ENCODE measurements around the gene TTI1.
A peak's percentile ranks its signal among the peaks of the same experiment; 100 is the strongest.

Gene TTI1

GRCh38 chr20:37999526-38000263, 33.6 kb downstream of the TTI1 start:
- no peak for DNase-seq (ENCODE audit: low read depth)
- H3K4me3 ChIP-seq (ENCODE audit: low read length) = no peak overlapping the region
- TF ChIP-seq, protein P1, sequence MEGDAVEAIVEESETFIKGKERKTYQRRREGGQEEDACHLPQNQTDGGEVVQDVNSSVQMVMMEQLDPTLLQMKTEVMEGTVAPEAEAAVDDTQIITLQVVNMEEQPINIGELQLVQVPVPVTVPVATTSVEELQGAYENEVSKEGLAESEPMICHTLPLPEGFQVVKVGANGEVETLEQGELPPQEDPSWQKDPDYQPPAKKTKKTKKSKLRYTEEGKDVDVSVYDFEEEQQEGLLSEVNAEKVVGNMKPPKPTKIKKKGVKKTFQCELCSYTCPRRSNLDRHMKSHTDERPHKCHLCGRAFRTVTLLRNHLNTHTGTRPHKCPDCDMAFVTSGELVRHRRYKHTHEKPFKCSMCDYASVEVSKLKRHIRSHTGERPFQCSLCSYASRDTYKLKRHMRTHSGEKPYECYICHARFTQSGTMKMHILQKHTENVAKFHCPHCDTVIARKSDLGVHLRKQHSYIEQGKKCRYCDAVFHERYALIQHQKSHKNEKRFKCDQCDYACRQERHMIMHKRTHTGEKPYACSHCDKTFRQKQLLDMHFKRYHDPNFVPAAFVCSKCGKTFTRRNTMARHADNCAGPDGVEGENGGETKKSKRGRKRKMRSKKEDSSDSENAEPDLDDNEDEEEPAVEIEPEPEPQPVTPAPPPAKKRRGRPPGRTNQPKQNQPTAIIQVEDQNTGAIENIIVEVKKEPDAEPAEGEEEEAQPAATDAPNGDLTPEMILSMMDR (IDR thresholded peaks at IDR 0.05; ENCODE audit: insufficient read depth, low read depth, low read length, missing control alignments) = no peak

- TF ChIP-seq, protein P1 (IDR thresholded peaks at IDR 0.05; ENCODE audit: insufficient read depth, low read depth, low read length, missing control alignments) = no peak
- DNase-seq (ENCODE audit: low read depth) = no peak
- no peak overlapping the region for H3K4me3 ChIP-seq (ENCODE audit: low read length)
Measured at GRCh38 chr20:37997516-37997915, 35.7 kb downstream of the TTI1 start.

GRCh38 chr20:37995856-37996605, 37.2 kb downstream of the TTI1 start:
- H3K4me3 ChIP-seq (ENCODE audit: low read length) = no peak overlapping the region
- no peak for DNase-seq (ENCODE audit: low read depth)
- TF ChIP-seq, protein P1 (IDR thresholded peaks at IDR 0.05; ENCODE audit: insufficient read depth, low read depth, low read length, missing control alignments) = no peak

GRCh38 chr20:37994512-37994911, 38.7 kb downstream of the TTI1 start:
- no peak overlapping the region for H3K4me3 ChIP-seq (ENCODE audit: low read length)
- DNase-seq (ENCODE audit: low read depth) = peak; percentile 94
- TF ChIP-seq, protein P1 (IDR thresholded peaks at IDR 0.05; ENCODE audit: insufficient read depth, low read depth, low read length, missing control alignments) = no peak

DNA sequence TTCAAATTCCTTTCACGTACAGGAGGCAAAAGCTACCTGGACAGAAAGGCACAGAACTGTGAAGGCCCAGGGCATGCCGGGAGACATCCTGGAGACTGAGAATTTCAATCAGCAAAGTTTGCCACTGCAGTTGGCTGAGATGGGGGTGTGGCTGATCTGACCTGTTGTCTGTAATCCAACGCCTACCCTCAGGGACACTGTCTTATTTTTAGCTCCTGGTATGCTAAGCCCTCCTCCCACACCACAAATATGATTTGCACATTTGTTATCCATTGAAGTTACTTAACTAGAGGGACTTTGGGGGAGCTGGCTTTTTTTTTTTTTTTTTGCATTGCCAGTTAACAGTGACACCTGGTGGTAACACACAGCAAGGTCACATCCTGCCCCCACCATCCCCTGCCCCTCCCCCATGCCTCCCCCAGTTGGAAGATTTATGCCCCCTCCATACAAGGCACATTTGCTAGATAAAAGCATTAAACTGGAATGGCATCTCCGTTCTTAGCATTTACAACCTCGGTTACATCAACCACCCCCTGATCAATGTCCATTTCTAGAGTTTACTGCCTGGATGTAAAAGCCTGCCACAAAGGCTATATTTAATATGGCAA, 40.4 kb downstream of the TTI1 start:
- TF ChIP-seq, protein P1 (IDR thresholded peaks at IDR 0.05; ENCODE audit: insufficient read depth, low read depth, low read length, missing control alignments) = peak; percentile 42
- peak; percentile 90 for DNase-seq (ENCODE audit: low read depth)
- no peak overlapping the region for H3K4me3 ChIP-seq (ENCODE audit: low read length)

DNA sequence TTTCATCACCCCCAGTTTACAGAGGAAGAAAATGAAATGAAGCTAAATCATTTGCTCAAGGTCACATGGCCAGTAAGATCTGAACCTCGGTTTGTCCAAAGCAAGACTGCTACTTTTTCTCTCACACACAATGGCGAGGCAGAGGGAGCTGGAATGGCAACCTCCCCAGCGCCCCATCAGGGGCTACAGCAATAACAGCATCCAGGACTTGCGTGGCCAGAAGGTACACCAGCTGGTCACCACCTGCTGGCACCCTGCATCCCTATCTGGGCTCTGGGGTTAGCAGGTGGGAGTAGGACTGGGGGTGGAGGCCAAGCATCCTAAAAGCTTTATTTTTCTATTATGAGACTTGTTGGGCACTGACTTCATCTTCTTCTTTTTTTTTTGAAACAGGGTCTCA, 41.3 kb downstream of the TTI1 start:
- TF ChIP-seq, protein P1 (IDR thresholded peaks at IDR 0.05; ENCODE audit: insufficient read depth, low read depth, low read length, missing control alignments) = no peak

More for the DNA sequence above, 41.3 kb downstream of the TTI1 start:
- DNase-seq (ENCODE audit: low read depth) = no peak
- H3K4me3 ChIP-seq (ENCODE audit: low read length) = no peak overlapping the region

Data from epithelial cell of esophagus (primary cell).